Liver (tissue), 3 donors: ENCODE measurements around the gene ABCB6.

Source experiments
- ATF3 ChIP-seq: IDR thresholded peaks from 2 replicates; pipeline ENCODE4 v1.6.1; 2016; ENCODE audit warnings: antibody characterized with exemption
- GABPA ChIP-seq, 2 donors: IDR thresholded peaks in 1 of 2; conservative IDR thresholded peaks in 1 of 2; 2 replicates each; pipeline ENCODE4 v1.6.1; 2016; ENCODE audit warnings: antibody characterized with exemption in 2 of 2, mild to moderate bottlenecking in 1 of 2, moderate library complexity in 1 of 2
- YY1 ChIP-seq: IDR thresholded peaks from 2 replicates; pipeline ENCODE4 v1.6.1; 2016; ENCODE audit warnings: antibody characterized with exemption, mild to moderate bottlenecking
- TF ChIP-seq, protein P1 (sequence below): fragments of 150-350 bp; IDR thresholded peaks from 2 replicates; pipeline ENCODE4 v1.5.1; 2017; ENCODE audit warnings: improper control_type of control experiment, low read depth, low read length; ENCODE audit not compliant: missing input control
- donor health status: healthy.
- donor health status: healthy.

- TF ChIP-seq, protein P1, sequence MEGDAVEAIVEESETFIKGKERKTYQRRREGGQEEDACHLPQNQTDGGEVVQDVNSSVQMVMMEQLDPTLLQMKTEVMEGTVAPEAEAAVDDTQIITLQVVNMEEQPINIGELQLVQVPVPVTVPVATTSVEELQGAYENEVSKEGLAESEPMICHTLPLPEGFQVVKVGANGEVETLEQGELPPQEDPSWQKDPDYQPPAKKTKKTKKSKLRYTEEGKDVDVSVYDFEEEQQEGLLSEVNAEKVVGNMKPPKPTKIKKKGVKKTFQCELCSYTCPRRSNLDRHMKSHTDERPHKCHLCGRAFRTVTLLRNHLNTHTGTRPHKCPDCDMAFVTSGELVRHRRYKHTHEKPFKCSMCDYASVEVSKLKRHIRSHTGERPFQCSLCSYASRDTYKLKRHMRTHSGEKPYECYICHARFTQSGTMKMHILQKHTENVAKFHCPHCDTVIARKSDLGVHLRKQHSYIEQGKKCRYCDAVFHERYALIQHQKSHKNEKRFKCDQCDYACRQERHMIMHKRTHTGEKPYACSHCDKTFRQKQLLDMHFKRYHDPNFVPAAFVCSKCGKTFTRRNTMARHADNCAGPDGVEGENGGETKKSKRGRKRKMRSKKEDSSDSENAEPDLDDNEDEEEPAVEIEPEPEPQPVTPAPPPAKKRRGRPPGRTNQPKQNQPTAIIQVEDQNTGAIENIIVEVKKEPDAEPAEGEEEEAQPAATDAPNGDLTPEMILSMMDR: no peak
- TF ChIP-seq YY1 (no peak), GABPA (IDR thresholded peaks at IDR 0.05 in 1 of 2, conservative IDR thresholded peaks at IDR 0.05 in 1 of 2) (no peak), ATF3 (no peak)
These were observed 27.1 kb upstream of the ABCB6 start for GRCh38 chr2:219245899-219246230.
